GM18517 (cell line): ENCODE data around the gene OR5B2.
"Not testable (repeated sequence)": the region's sequence is repeated elsewhere in the genome, so short reads cannot be mapped to it uniquely, and the experiment has no call there.

ENCODE experiments used
- ATAC-seq: cut with Tn5 transposase; IDR thresholded peaks from one replicate; pipeline ENCODE4 v1.9.1; 2021; ENCODE audit warnings: mild to moderate bottlenecking, moderate library complexity; ENCODE audit not compliant: unreplicated experiment

The OR5B2 gene

DNA sequence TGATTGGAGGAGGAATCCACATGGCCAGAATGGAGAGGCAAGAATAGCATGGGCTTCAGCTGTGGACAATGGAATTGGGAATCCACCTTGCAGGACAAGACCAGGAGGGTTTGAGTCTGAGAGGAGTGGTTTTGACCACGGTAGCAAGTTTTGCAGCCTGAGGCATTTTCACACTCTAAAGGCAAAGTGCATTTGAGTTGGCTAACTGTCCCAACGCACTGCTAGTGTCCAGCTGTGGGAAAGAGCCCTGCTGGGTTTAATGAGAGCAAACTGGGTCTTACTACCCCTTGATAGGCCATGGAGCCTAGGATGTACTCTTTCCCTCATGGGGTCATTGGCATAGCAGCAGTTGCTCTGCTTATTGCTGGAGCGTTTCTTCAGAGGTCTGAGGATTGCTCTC, at the start of gene OR5B2:
Gene OR5B2 (minus strand): TSS at position 101 of the 400 bp plus-strand sequence. CDS start 4,860 bp downstream, outside the sequence.
- no peak for ATAC-seq

GRCh38 chr11:58471892-58472291, 44.0 kb upstream of the OR5B2 start:
- ATAC-seq: no peak

GRCh38 chr11:58466293-58466692, 38.4 kb upstream of the OR5B2 start:
- no peak for ATAC-seq

GRCh38 chr11:58465690-58466089, 37.8 kb upstream of the OR5B2 start:
- ATAC-seq: no peak

DNA sequence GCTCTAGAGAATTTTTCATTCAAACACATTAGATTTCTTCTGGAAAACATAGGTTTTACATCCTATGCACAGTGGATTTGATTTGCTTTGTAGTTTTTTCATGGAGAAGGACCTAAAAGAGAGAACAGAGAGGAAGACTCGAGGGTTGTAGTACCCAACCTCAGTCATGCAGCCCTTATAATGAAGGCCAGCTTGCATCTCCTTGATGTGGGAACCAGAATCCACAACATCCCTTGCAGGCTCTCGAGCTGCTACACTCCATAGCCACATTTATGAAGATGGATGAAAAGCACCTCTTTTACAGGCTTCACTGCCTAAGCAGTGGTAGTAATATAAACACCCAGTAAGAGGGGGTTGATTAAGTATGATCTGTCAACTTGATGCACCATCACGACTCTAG, 23.7 kb upstream of the OR5B2 start:
- no peak for ATAC-seq

- ATAC-seq: no peak
These were observed 18.4 kb upstream of the OR5B2 start for GRCh38 chr11:58446294-58446693.

DNA sequence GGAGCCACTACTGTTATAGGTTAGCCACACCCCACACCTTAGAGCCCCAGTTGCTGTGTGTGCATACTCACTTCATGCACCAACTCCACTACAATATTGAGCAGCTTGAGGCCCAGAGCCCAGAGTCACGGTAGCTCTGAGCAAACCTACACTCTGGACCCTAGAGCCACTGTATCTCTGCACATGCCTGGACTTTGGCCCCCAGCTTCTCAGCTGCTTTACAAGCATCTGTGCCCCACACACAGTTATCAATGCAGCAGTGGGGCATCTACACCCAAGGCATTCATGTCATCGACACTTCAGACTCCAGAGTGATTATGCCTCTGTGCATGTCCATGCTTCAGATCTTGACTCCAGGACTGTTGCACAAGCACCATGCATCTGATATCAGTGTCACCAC, 16.4 kb upstream of the OR5B2 start:
- no peak for ATAC-seq

DNA sequence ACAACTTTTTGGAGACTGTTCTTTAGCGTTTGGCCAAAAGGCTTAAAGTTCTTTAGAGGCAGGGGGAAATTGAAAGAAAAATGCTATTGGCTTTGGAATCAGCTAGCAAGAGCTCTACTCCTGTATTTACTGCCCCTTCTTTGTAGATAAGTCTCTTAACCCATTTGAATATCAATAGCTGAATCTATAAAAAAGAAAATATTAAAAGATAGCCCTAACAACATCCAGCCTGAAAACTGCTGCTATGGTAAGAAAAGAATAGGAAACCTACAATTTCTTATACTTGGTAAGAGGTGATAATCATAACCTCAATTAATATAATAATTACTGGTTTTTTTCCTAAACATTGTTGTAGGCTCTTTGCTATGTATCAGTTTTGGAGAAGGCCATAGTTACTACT, 14.2 kb upstream of the OR5B2 start, which contains the start of gene OR5B12:
Gene OR5B12 (minus strand): TSS at position 101 of the 400 bp plus-strand sequence. CDS start 2,085 bp downstream, outside the sequence.
- ATAC-seq: no peak

DNA sequence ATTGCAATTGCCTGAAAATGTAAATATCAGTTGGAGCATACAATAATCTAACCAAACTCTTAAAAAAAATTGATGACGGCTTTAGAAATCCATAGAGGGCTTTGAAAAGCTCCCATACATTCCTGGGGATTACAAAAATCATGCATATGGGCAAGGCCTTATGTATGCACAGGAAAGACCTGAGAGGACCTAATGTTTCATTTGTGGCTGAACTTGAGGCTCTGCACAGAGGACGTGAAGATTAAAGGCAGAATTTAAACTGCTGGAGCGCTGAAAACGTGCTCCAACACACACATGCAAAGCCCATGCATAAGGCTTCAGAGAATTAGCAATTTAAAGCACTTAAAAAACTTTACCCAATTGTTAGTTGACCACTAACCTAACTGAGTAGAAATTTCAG, 10.6 kb upstream of the OR5B2 start:
- no peak for ATAC-seq

DNA sequence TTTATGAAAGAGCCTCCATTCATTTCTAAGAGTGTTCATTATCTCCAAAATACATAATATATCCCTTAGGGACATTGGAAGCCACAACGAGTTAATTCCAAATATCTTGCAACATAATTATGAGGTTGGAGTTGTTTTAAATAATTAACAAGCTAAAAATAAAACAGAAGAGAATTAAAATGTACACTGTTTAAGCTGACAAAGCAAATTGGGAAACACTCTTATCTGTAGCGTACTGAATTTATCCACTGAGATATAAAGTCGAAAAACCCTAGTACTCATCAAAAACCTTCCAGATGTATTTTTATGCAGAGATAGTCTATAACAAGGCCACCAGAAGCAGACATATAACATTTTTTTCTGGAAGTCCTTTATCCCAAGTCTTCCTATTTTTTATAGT, 6.3 kb upstream of the OR5B2 start:
- ATAC-seq: no peak

GRCh38 chr11:58433638-58434203, 5.8 kb upstream of the OR5B2 start:
- peak; percentile 67 for ATAC-seq

GRCh38 chr11:58429273-58429672, 1.4 kb upstream of the OR5B2 start:
- ATAC-seq: no peak

GRCh38 chr11:58406774-58407173, 21.1 kb downstream of the OR5B2 start, which contains the start of gene OR5B3:
Gene OR5B3, minus strand, starts transcription at chr11:58406874. Its CDS starts 3,465 bp downstream, at chr11:58403409.
- ATAC-seq: no peak

- not testable (repeated sequence) for ATAC-seq
These were observed 28.3 kb downstream of the OR5B2 start for GRCh38 chr11:58399622-58400021.

DNA sequence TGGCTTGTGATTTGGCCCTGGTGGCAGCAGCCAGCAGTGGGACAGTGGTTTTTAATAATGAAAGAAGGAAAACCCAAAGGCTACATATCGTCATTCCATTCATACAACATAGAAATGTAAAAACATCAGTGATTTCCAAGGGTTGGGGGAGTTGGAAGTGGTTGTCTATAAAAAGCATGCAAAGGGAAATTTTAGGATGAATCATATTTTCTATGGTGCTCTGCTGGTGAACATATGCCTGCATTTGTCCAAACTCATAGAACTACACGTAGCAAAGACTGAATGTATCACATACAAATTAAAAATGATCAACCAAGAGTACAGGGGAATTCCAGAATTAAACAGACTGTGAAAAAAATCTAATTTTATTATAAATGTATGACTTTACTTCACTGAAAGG, 32.3 kb downstream of the OR5B2 start:
- ATAC-seq: no peak

DNA sequence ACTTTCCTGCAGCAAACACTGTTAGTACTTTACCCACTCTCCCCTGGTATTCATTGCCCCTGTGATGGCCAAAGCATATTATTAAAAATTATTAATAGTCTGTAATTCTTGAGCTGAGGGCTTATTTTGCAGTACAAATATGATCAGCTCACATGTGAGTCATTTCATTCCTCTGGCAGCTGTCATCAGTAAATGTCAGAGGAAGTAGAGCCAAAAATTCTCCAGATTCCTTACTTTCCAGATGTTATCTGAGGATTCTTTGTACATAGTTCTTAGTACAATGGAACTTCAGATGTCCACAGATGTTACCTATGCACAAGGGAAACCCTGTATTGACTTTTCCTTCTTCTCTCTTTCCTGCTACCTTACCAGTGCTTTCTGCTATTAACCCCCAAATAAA, 33.7 kb downstream of the OR5B2 start:
- ATAC-seq: no peak

DNA sequence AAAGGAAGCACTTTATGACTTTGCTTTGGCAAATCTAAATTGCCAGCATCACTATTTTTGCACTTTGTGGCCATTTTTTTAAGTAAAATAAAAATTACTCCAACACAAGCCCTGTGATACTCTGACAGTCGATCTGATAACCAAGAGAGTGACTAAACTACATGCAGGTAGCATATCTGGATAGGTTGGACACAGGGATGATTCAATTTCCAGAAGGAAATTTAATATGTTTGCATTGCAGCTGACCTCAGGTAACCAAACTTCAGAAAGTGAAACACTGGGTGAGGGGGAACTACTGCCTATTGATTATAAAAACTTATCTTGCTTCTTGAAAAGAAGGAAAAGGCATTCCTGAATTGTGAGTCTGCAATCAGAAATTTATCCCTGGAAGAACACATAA, 35.2 kb downstream of the OR5B2 start:
- ATAC-seq: no peak

GRCh38 chr11:58391879-58392278, 36.0 kb downstream of the OR5B2 start:
- no peak for ATAC-seq

- no peak for ATAC-seq
These were observed 37.3 kb downstream of the OR5B2 start for GRCh38 chr11:58390551-58391063.
